ENCODE measurements around the gene NFKBIA.
"Not testable (repeated sequence)": the region's sequence is repeated elsewhere in the genome, so short reads cannot be mapped to it uniquely, and the experiment has no call there.

The NFKBIA gene

GRCh38 chr14:35375558-35376025 is 29.0 kb downstream of the NFKBIA start:
- in situ Hi-C loops (cut with MboI; ENCODE audit: low sequenced_read_pairs): no loop called here

- in situ Hi-C loops (cut with MboI; ENCODE audit: low sequenced_read_pairs): no loop called here
These were observed 30.3 kb downstream of the NFKBIA start for GRCh38 chr14:35374263-35374712.

DNA sequence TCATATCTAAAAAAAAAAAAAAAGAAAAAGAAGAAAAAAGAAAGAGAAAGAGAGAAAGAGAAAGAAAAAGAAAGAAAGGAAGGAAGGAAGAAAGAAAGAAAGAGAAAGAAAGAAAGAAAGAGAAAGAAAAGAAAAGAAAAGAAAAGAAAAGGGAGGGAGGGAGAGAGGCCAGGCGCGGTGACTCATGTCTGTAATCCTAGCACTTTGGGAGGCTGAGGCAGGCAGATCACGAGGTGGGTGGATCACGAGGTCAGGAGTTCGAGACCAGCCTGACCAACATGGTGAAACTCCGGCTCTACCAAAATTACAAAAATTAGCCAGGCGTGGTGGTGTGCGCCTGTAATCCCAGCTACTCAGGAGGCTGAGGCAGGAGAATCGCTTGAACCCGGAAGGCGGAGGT is 31.3 kb downstream of the NFKBIA start:
- in situ Hi-C loops (cut with MboI; ENCODE audit: low sequenced_read_pairs): not testable (repeated sequence)

- in situ Hi-C loops (cut with MboI; ENCODE audit: low sequenced_read_pairs): no loop called here
These were observed 33.6 kb downstream of the NFKBIA start for GRCh38 chr14:35370969-35371368.

- in situ Hi-C loops (cut with MboI; ENCODE audit: low sequenced_read_pairs): no loop called here
These were observed 34.8 kb downstream of the NFKBIA start for GRCh38 chr14:35369701-35370191.

- in situ Hi-C loops (cut with MboI; ENCODE audit: low sequenced_read_pairs): no loop called here
These were observed 35.8 kb downstream of the NFKBIA start for GRCh38 chr14:35368583-35369392.

DNA sequence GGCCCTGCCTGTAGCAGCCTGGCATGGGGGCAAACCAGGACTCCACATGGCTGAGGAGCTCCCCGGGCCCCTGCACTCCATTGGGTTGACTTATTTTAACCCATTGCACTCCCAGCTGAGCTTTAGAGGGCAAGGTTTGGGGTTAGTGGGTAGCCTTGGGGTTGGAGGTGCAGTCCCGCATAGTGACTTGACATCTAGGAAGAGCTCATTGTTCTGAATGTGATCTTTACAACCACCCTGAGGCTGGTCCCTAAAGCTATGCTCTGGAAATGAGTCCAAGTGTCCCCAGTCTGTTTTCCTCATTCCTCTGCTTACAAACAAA is 36.4 kb downstream of the NFKBIA start:
- in situ Hi-C loops (cut with MboI; ENCODE audit: low sequenced_read_pairs): no loop called here

GRCh38 chr14:35367056-35367372 is 37.5 kb downstream of the NFKBIA start:
- in situ Hi-C loops (cut with MboI; ENCODE audit: low sequenced_read_pairs): no loop called here

- in situ Hi-C loops (cut with MboI; ENCODE audit: low sequenced_read_pairs): no loop called here
These were observed 38.0 kb downstream of the NFKBIA start for GRCh38 chr14:35366521-35366976.

DNA sequence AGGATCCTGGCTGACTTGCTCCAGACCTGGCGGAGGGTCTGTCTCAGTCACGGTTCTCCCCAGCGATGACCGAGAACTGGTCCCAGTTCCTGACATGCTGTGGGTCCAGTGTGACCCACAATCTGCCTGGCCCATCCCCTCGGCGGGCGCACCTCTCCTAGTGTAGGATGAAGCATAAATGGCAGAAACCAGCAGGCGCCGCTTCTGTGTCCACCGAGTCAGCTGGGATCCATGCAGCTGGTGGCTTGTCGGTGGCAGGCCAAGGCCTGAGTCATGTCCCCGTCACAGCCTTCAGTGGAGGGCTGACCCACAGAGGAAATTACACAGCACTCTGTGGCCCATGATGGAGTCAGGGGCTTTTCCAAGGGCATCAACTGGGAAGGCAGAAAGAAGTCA is 38.5 kb downstream of the NFKBIA start:
- in situ Hi-C loops (cut with MboI; ENCODE audit: low sequenced_read_pairs): no loop called here

GRCh38 chr14:35365130-35366055 is 39.2 kb downstream of the NFKBIA start:
- in situ Hi-C loops (cut with MboI; ENCODE audit: low sequenced_read_pairs): no loop called here

GRCh38 chr14:35362911-35363374 is 41.6 kb downstream of the NFKBIA start:
- in situ Hi-C loops (cut with MboI; ENCODE audit: low sequenced_read_pairs): no loop called here

DNA sequence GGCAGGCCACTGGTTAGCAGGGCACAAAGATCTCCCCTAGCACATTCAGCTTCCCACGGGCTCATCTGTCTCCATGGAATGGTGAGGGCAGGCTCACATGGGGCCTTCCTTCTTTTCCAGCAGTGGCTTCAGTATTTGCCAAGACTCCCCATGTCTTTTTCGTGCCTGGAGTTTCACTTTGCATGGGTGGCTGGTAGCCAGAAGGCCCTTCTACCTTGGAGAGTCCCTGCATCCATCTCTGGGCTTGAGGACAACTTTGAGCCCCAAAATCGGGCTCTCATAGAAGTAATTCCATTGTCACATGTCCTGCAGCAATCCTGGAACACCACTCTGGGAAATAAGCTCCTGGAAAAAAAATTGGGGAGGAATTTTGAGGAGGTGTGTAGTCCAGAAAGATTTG is 42.1 kb downstream of the NFKBIA start:
- in situ Hi-C loops (cut with MboI; ENCODE audit: low sequenced_read_pairs): no loop called here

GRCh38 chr14:35361141-35361480 is 43.4 kb downstream of the NFKBIA start:
- in situ Hi-C loops (cut with MboI; ENCODE audit: low sequenced_read_pairs): no loop called here

GRCh38 chr14:35359655-35360054 is 44.9 kb downstream of the NFKBIA start:
- in situ Hi-C loops (cut with MboI; ENCODE audit: low sequenced_read_pairs): not testable (repeated sequence)

DNA sequence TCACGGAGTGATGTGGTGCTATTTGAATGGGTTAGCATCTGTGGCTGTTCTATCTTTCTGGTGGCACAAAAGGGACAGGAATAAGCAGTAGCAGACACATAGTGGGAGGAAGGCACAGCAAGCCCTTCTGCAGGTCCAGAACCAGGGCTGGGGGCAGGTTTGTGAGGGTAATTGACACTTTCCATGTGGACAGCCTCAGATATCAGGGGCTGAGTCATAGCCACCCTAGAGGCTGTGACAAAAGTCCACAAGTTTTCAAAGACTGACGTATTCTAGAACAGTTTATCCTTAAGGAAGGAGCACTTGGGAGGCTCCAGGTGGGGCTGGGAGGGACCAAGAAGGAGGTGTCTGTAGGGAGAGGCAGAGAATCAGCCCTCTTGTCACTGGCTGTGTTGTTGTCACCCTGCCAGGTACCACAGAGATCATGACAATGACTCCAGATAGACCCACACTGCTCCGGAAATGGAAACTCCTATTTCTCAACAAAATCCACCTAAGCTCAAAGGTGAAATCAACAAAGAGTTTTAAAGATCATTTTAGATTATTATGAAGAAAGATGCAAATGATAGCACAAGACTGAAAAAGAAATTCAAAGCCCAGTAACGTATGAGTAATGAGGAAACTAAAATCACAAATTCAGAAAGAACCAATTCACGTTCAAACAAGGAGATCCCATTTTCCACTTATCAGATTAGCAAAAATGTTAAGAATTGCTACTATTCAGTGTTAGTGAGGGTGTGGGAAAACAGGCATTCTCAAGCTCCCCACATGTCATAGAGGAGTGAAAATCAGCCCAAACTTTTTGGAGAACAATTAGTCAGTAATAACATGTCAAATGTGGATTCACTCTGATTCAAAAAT is 48.3 kb downstream of the NFKBIA start:
- in situ Hi-C loops (cut with MboI; ENCODE audit: low sequenced_read_pairs): no loop called here

- in situ Hi-C loops (cut with MboI; ENCODE audit: low sequenced_read_pairs): not testable (repeated sequence)
These were observed 49.3 kb downstream of the NFKBIA start for GRCh38 chr14:35355235-35355634.

GRCh38 chr14:35353409-35354172 is 51.0 kb downstream of the NFKBIA start:
- in situ Hi-C loops (cut with MboI; ENCODE audit: low sequenced_read_pairs): no loop called here

GRCh38 chr14:35352274-35353233 is 52.0 kb downstream of the NFKBIA start:
- in situ Hi-C loops (cut with MboI; ENCODE audit: low sequenced_read_pairs): no loop called here

Measured in HL-60/S4 (cell line).